Stimulated activated CD4-positive, alpha-beta T cell treated with anti-CD3 and anti-CD28 coated beads, Interleukin-12 subunit alpha, Interleukin-12 subunit beta, amount 100 ng/mL, for 24 hours (primary cell): ENCODE data around the gene MAN1C1.
"Not testable (repeated sequence)": the region's sequence is repeated elsewhere in the genome, so short reads cannot be mapped to it uniquely, and the experiment has no call there.

ENCODE experiments used
- DNase-seq, 2 experiments: peaks; one replicate each; pipeline ENCODE4 v3.0.0-alpha.2; 2020; ENCODE audit warnings: low read depth in 2 of 2

Gene MAN1C1

DNA sequence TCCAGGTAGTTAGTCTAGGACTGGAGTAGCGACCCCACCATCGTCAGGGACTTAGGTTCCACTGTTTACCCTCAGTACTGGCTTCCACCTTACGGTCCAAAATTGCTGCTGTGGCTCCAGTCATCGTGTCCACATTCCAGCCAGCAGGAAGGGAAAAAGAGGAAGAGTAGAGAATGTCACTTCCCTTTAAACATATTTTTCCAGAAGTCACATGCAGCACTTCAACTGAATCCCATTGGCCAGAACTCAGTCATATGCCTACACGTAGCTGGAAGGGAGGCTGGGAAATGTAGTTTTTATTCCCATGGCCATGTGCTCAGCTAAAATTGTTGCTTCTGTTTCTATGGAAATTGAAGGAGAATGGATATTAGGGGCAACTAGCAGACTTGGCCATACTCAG, 99.3 kb downstream of the MAN1C1 start:
- DNase-seq = no peak

DNA sequence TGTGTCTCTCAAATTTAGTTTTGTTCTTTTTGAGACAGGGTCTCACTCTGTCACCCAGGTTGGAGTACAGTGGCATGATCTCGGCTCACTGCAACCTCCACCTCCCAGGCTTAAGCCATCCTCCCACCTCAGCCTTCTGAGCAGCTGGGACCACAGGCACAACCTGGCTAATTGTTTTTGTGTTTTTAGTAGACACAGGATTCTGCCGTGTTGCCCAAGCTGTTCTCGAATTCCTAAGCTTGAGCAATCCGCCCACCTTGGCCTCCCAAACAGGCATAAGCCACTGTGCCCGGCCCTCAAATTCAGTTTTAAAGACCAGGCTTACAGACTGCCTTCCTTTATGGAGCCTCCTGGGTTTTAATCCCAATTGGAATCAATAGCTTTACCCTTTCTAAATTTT, 99.7 kb downstream of the MAN1C1 start:
- no peak for DNase-seq

DNA sequence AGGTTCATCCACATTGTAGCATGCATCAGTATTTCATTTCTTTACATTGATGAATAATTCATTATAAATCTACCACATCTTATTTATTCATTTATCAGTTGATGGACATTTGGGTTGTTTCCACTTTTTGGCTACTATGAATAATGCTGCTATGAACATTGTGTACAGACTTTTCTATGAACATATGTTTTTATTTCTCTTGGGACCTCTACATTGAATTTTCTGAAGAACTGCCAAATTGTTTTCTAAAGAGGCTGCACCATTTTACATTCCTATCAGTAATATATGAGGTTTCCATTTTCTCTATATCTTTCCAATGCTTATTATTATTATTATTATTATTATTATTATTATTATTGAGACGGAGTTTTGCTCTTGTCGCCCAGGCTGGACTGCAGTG, 102.1 kb downstream of the MAN1C1 start:
- DNase-seq = no peak

DNA sequence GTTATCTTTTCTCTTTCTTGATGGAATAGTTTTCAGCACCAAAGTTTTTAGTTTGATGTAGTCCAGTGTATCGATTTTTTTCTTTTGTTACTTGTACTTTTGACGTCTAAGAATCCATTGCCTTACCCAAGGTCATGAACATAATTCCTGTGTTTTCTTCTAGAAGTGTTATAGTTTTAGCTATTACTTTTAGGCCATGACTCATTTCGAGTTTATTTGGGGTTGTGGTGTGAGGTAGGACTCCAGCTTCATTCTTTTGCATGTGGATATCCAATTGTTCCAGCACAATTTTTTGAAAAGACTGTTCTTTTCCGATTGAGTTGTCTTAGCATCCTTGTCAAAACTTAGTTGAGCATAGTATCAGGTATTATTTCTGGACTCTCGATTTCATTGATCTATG, 104.0 kb downstream of the MAN1C1 start:
- no peak for DNase-seq

DNA sequence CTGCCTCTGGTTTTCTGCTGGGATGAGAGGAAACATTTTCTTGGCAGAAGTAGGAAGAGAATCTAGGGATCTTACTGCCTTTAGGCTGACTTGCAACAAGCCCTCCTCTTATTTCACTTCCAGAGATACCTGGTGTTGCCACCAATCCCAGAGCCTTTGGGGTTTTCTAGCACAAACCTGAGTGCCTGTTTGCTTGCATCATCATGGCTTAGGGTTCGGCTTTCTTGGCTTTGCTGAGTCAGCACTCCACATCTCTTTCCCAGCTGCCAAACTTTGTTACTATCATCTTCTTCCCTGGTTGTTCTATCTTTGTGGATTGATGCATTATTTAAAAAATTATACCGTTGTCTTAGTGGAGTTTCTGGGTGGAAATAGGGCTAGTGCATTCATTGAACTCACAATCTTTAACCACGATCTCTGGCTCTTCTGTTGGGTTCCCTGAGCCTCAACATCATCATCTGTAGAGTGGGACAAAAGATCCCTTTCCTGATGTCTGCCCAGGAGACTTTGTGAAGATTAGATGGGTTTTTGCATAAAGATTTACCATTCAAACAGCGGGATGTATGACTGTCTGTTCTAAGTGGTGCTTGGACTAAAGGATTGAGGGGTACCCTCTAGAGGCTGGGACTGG, 106.8 kb downstream of the MAN1C1 start:
- no peak for DNase-seq

DNA sequence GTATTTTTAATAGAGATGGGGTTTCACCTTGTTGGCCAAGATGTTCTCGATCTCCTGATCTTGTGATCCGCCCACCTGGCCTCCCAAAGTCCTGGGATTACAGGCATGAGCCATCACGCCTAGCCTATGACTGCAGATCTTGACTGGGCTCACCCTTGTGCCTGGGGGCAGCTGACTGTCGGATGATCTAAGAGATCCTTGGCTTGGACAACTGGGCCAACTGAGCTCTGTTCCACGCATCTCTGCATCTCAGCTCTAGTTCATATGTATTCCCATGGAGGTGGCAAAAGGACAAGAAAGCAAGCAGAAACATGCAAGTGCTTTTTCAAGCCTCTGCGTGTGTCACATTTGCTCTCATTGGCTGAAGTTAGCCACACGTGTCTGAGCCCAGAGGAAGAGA, 107.6 kb downstream of the MAN1C1 start:
- DNase-seq = no peak

DNA sequence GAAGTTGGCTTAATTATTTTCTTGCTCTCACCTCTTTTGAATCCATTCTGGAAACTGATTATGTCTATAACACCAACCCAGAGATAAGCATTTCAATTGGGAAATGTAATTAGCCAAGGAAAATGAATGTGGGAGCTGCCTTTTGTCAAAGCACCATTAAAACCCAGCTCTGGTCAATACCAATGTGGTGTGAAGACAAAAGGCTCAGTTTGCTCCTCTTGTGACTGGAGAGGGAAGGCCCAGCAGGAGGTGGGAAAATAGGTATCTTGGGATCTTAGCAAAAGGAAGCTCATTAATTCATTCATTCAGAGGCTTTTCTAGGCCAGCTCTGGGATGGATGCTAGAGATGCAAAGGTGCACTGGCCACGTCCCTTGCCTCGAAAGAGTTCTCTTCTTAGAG, 108.4 kb downstream of the MAN1C1 start:
- no peak for DNase-seq

DNA sequence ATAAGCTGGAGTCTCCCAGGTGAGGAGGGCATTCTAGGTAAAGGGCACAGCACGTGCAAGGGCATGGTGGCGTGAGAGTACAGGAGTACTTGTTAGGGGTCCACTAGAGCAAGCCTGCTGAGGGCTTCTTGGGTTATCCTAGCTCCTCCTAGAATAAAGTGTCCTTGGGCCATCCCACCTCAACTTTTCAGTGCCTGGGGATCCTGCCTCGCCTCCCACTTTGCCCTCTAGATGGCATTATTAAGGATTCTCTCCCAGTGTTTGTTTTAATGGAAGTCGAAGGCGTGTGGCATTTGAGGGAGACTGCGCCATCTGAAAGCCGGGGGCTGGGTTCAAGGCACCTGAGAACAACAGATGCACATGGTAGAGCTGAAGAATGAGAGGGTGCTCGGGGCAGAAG, 108.9 kb downstream of the MAN1C1 start:
- DNase-seq = no peak

DNA sequence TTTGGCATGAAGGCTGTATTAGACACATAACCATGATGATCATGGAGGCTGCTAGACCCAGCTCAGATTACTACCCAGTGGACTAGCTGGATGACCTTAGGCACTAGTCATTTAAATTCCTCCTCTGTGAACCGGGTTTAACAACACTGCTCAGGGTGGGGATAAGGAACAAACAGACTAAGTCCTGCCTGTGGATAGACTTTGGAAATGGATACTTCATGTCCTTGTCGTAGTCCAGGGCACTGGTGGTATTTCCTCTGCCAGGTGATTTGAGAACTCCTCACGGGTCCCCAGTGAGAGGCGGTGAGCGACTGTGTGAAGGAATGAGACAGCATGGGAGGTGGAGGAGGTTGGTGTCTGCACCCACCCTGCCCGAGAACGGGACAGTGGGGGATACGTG, 110.5 kb downstream of the MAN1C1 start:
- DNase-seq = no peak

DNA sequence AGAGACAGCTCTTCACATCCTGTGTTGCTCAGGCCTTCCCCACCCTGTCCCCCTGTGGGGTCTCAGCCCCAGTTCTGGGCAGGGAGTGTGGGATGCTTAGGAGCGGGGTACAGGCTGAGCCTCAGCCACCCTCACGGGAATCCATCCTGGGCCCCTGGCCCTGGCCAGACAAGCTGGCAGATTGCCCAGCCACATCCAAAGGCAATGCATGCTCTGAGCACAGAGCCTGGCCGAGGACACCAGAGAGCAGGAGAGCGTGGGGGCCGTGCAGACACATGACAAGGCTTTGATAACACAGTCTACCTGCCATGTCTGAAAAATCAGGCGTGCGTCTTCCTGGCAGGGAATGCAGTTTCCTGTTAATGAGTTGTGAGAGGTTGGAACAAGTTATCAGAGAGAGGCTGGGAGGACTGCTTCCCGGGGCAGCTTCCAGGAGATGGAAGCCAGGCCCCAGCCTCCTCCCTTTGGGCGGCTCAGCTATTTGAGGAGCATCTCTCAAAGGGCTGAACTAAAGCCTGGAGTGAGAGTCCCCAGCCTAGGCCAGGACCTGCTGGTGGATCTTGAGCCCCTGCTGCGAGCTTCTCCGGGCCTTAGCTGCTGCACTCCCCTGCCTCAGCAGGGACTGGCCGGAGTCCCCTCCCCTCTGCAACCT, 111.2 kb downstream of the MAN1C1 start:
- DNase-seq = no peak

DNA sequence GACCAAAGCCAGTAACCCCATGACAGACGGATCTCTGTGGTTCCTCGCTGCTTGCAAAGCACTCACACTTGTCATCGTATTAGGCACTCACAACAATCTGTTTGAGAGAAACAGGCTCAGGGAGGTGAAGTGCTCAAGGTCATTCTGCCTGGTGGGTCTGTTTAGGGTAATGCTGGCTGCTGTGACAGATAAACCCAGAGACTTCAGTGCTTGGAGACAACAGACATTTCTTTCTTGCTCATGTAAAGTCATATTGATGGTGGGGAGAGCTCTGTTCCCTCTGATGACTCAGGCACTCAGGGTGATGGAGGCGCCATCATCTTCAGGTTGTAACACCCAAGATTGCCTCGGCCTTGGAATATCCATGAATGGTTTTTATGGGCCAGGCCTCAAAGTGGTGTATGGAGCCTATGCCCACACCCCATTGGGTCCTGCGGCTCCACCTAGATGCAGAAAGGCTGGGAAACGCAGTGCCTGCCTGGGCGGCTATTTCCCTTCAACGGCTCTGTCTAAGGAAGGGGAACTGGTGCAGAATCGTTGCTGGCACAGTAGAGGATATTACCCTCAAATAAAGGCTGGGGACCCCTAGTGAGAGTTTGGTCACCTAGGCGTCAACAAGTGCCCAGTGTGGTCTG, 111.8 kb downstream of the MAN1C1 start:
- DNase-seq = no peak

DNA sequence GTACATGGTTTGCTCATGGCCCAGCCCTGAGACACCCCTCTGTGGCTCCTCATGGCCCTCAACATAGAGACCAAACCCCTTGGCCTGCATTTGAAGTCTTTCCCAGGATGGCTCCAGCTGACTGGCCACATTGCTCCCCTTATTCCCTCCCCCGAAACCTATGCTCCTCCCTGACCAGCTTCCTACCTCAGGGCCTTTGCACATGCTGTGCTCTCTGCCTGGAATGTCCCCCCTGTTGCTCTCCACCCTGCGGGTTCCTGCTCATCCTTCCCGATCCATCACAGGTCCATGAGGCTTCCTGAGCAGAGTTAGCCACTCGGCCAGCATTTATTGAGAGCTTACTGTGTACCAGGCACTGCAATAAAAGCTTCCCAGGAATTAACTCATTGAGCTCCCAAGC, 112.5 kb downstream of the MAN1C1 start:
- no peak for DNase-seq

DNA sequence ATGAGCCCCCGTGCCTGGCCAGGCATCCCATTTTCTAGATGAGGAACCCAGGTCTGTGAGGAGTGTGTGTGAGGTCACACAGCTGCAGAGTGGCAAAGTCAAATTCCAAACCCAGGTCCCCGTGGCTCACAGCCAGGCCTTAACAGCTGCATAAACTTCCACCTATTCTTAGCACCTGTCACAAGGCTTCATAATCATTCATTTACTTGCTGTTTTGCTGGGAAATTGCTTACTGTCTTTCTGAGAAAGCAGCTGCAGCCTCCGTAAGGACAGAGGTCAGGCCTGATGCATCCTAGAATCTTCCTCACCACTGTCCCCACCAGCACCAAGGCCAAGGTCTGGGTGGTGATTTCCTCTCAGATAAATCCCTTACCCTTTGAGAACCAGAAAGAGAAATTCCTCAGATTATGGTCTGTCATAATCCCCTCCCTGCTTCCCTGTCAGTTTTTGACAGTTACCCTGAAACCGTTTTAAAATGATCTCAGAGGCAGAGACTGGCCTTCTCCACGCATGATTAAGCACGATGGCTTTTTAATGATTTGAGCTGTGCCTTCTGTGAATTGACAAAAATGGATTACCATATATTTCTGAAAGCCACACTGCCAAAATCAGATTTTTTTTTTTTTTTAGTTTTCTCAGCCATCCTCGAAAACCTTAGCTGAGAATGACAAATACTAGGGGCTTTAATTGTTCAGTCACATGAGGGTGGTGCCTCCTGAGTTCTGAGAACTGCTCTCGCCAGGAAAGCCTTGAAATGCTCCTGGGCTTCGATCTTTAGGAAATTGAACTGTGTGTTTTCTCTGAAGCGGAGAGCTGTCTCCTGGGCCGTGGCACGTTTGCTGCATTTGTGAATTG, 113.4 kb downstream of the MAN1C1 start:
- no peak for DNase-seq

DNA sequence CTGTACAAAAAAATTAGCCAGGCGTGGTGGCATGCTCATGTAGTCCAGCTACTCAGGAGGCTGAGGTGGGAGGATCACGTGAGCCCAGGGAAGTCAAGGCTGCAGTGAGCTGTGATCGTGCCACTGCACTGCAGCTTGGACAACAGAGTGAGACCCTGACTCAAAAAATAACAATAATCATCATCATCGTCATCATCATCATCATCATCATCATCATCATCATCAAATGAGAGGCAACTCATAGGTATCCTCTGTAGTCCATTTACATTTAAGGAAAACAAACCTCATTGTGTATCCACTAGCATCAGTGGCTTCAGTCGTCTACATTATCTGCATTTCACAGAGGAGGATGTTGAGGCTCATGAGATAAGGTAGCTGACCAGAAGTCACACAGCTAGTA, 114.6 kb downstream of the MAN1C1 start:
- DNase-seq = no peak

DNA sequence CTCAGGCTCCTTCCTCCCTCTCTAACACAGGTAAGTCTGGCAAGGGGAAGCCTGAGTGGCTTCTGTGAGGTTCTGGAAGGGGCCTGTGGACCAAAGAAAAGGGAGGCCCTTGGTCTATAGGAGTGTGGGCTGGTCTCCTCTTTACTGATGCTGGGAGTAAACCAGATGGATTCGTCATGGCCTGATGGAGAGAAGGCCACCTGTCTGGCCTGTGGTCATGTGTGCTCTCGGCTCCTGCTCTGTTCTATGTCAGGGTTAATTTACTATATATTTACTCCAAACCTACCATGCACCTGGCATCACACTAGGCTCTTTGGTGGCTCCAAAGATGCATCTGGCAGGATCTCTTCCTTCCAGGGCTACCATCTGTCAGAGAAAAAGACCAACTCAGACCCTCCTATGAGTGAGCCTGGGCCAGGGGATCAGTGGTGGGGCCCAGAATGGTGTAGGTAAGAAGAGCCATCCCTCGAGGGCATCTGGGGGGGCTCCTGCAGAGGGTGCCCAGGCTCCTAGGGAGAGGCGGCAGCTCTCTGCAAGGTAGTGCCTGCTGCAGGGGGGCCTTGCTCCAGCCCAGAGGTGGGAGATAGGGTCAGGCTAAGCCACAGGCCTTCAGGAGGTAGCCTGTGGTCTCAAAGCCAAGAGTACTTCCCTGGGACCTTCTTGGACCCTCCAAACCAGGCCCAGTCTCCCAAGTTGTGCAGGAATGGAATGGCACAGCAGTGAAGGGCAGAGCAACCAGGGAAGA, 115.2 kb downstream of the MAN1C1 start:
- DNase-seq = no peak

DNA sequence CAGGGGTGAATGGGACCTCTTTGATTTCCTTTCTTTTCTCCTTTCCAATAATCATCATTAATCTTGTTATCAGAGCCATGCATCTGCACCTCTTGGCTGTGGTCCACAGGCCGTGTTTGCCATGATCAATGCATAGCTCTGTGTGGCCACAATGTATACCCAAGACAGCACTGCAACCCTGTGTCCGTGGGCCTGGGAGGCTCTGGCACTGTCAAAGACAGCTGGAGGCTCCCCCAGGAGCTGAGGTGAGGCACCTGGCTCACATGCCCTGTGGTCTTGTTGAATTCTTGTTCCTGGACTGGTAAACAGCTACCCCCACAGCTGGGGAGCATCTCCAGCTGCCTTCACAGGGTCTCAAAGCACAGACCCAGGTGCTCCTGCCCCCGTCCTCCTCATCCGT, 116.2 kb downstream of the MAN1C1 start:
- DNase-seq = no peak

DNA sequence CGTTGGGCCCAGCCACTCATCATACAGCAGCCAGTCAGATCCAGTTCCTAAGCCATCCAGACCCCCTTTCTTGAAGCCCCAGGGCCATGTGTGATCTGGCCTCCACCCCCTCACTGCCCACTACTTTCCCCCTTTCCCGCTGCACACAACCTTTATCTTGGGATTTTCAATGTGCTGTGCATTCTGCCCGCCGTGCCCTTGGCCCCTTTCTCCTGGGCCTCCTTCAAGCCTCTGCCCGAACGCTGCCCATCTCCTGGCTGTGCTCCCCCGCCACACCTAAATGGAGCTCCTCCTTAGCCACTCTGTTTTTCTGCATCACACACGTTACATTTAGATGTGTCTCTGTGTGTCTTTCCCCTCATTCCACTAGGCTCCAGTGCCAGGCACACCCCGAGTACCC, 116.7 kb downstream of the MAN1C1 start:
- no peak for DNase-seq

DNA sequence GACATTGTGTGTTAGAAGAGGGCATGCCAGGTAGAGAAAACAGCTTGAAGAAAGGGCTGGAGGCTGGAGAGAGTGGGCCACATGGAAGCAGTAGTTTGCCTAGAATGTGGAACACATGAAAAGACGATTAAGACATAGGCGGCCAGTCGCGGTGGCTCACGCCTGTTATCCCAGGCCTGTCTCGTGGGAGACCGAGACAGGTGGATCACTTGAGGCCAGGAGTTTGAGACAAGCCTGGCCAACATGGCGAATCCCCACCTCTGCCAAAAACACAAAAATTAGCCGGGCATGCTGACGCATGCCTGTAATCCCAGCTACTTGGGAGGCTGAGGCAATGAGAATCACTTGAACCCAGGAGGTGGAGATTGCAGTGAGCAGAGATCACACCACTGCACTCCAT, 118.4 kb downstream of the MAN1C1 start:
- not testable (repeated sequence) for DNase-seq

DNA sequence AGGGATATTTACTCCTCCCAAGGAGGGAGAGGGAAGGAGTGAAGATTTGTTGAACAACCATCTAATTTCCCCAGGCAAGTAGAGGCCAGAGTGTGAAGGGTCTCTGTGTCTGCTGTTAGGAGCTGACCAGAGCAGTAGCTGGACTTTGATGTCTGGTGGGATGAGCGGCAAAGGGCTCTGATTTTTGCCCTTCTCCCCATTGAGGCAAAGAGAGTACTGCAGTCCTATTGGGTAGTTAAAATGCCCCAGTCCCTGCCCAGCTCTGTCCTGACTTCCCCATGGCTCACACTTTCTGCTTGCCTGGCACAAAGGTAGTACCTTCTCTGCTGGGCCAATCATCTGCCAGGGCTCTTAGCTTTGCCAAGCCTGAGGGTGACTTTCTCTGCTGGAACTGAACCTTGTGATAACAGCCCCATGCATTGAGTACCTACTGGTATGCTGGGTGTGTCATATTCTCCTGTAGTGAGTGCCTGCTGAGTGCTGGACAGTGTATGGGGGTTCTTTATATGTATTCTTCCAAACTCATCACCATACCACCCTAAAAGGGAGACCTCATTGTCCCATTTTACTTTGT, 119.5 kb downstream of the MAN1C1 start:
- DNase-seq = no peak

DNA sequence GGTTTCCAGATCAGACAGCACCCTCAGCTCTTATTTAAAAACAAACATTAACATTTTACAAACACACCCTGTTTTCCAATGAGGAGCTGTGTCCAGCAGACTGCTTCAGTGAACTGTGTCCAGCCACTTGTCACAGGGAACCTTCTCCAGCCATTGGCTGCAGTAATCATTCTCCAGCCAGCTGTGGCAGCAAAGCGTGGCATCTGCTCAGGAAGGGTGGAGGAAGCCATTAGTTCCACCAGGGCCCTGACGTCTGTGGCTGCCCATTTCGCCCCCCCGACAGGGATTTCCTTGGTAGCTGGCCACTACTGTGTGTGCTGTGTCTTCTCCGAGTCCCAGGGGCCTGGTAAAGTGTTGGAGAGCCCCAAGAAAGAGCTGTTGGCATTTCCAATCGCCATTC, 120.5 kb downstream of the MAN1C1 start:
- no peak for DNase-seq

DNA sequence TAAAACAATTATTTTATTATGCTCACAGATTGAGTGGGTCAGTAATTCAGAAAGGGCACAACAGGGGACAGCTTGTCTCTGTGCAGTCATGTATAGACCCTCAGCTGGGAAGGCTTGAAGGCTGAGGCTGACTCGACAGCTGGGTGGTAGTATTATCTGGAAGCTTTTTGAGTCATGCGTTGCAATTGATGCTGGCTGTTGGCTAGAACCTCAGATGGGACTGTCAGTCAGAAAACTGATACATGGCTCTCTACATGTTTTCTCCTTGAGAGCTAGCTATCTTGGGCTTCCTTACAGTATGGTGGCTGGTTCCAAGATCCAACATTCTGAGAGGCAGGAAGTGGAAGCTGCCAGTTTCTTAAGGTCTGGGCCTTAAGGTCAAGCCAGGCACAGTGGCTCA, 121.9 kb downstream of the MAN1C1 start:
- no peak for DNase-seq

DNA sequence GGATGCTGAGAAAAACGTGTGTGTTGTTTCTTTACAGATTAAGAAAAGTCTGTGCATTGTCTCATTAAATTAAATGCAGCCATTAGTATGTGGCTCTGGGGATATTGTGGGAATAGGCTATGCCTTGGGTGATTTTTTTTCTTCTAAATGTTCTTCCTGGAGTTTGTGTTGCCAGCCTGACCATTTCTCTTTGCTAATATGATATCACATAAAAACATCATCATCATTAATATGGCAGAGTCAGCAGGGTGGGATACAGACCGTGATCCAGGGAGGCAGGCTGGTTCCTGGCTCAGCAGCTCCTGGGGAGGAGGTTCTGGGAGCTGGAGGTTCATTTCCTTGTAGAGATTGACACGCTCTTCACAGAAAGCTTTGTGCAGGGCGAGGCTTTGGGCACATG, 122.8 kb downstream of the MAN1C1 start:
- no peak for DNase-seq
